Measurements from ENCODE around the gene TMED10. TPM values are rescaled to one million over a fixed set of nuclear protein-coding genes. Genes with fewer than 3 reads are reported as not detected.

The TMED10 gene
- total and polyA plus RNA-seq, 2 donors (not counting 1 experiment from before 2014, with no cell fraction given): 223 to 333 TPM

- H3K27ac ChIP-seq (ENCODE audit: insufficient read depth, low read length): peak within 1 kb of the TSS; percentile 88
- H3K9me3 ChIP-seq (ENCODE audit: control insufficient read depth, insufficient read depth, low read depth, low read length): no peaks in the 10 kb centered on the region
- no peaks in the 10 kb centered on the region for H3K27me3 ChIP-seq (ENCODE audit: control insufficient read depth, insufficient read depth, low read length)
- H4K20me1 ChIP-seq (ENCODE audit: control insufficient read depth, extremely low read depth, insufficient read depth, low read length): no peaks in the 10 kb centered on the region
- TF ChIP-seq CTCF (conservative IDR thresholded peaks at IDR 0.05 in 1 of 2, IDR thresholded peaks at IDR 0.05 in 1 of 2; ENCODE audit: low read depth in 1 of 2, low read length in 2 of 2): no peak
- TF ChIP-seq EZH2 (IDR thresholded peaks at IDR 0.05; ENCODE audit: low read length, missing control alignments): no peak
- H2AFZ ChIP-seq (ENCODE audit: low read length): peak within 1 kb of the TSS; percentile 90
- H3K79me2 ChIP-seq (ENCODE audit: control insufficient read depth, insufficient read depth, low read length): peaks cover 11% of the 10 kb centered on the region
- peak within 1 kb of the TSS; percentile 97 for H3K4me2 ChIP-seq (ENCODE audit: extremely low read depth, insufficient read depth, low read length)
- peak; percentile 86 to 89 for DNase-seq (ENCODE audit: low read depth in 2 of 2)
- H3K9ac ChIP-seq (ENCODE audit: insufficient read depth, low read length): peak within 1 kb of the TSS; percentile 94
- H3K4me1 ChIP-seq (ENCODE audit: control insufficient read depth, extremely low read depth, insufficient read depth, low read length): peaks cover 4% of the 10 kb centered on the region
- H3K36me3 ChIP-seq (ENCODE audit: control insufficient read depth, insufficient read depth, low read length): no peaks in the 10 kb centered on the region
- peak within 1 kb of the TSS; percentile 66 to 92 (median 76) for H3K4me3 ChIP-seq (replicated peaks in 1 of 4; ENCODE audit: control extremely low read depth in 1 of 4, insufficient read depth in 1 of 4, low read depth in 3 of 4, low read length in 4 of 4)
Measured at GRCh38 chr14:75126679-75127473, 49.5 kb downstream of the TMED10 start, which contains the start of gene NEK9. Gene NEK9, minus strand, starts transcription at chr14:75127048. Its CDS starts 127 bp downstream, at chr14:75126921.

- DNase-seq (ENCODE audit: low read depth in 2 of 2): peak; percentile 2 to 3
Measured at GRCh38 chr14:75126121-75126544, 50.3 kb downstream of the TMED10 start.

More at GRCh38 chr14:75126121-75126544, 50.3 kb downstream of the TMED10 start:
- H4K20me1 ChIP-seq (ENCODE audit: control insufficient read depth, extremely low read depth, insufficient read depth, low read length): no peaks in the 10 kb centered on the region
- H3K4me2 ChIP-seq (ENCODE audit: extremely low read depth, insufficient read depth, low read length): peak overlapping the region; percentile 97
- no peaks in the 10 kb centered on the region for H3K36me3 ChIP-seq (ENCODE audit: control insufficient read depth, insufficient read depth, low read length)
- peaks cover 4% of the 10 kb centered on the region for H3K4me1 ChIP-seq (ENCODE audit: control insufficient read depth, extremely low read depth, insufficient read depth, low read length)
- peak overlapping the region; percentile 88 for H3K27ac ChIP-seq (ENCODE audit: insufficient read depth, low read length)
- TF ChIP-seq CTCF (conservative IDR thresholded peaks at IDR 0.05 in 1 of 2, IDR thresholded peaks at IDR 0.05 in 1 of 2; ENCODE audit: low read depth in 1 of 2, low read length in 2 of 2) (no peak), EZH2 (IDR thresholded peaks at IDR 0.05; ENCODE audit: low read length, missing control alignments) (no peak)
- H3K79me2 ChIP-seq (ENCODE audit: control insufficient read depth, insufficient read depth, low read length): peaks cover 11% of the 10 kb centered on the region
- H3K4me3 ChIP-seq (replicated peaks in 1 of 4; ENCODE audit: control extremely low read depth in 1 of 4, insufficient read depth in 1 of 4, low read depth in 3 of 4, low read length in 4 of 4): peak overlapping the region; percentile 66 to 92 (median 76)
- H2AFZ ChIP-seq (ENCODE audit: low read length): no peak overlapping the region
- H3K9me3 ChIP-seq (ENCODE audit: control insufficient read depth, insufficient read depth, low read depth, low read length): no peaks in the 10 kb centered on the region
- H3K9ac ChIP-seq (ENCODE audit: insufficient read depth, low read length): peak overlapping the region; percentile 94
- H3K27me3 ChIP-seq (ENCODE audit: control insufficient read depth, insufficient read depth, low read length): no peaks in the 10 kb centered on the region
